IMR-90 (cell line): ENCODE results near the gene KRT8. TPM values are rescaled to one million over a fixed set of nuclear protein-coding genes. Genes with fewer than 3 reads are reported as not detected.
"Not testable (repeated sequence)": the region's sequence is repeated elsewhere in the genome, so short reads cannot be mapped to it uniquely, and the experiment has no call there.

ENCODE experiments used
- ATAC-seq: fragments of 200-7000 bp; cut with Tn5 transposase; 2 replicates; pipeline ENCODE4 v1.9.1; 2020; ENCODE audit warnings: low read depth, mild to moderate bottlenecking, moderate library complexity
- Bru-seq: library from RNA; stranded (reverse); fragments of 400-500 nt; gene quantifications from one replicate; lab custom pipeline; 2021; lab: Mats Ljungman, UMichigan
- BruChase-seq, 2 experiments: library from RNA; stranded (reverse); fragments of 400-500 nt; gene quantifications; one replicate each; lab custom pipeline; 2021; lab: Mats Ljungman, UMichigan
- BruUV-seq: library from RNA; stranded (reverse); fragments of 400-500 nt; replicated peaks from 2 replicates; lab custom pipeline; 2021; lab: Mats Ljungman, UMichigan
- CTCF ChIA-PET: fragments of 300-600 bp; formaldehyde crosslinking; extraction: SDS; loops from one replicate; lab custom pipeline; 2021; ENCODE audit warnings: antibody characterized with exemption; lab: Yijun Ruan, JAX
- POLR2A ChIA-PET: fragments of 300-600 bp; sonication (Branson Sonifier 250); formaldehyde crosslinking; loops from one replicate; lab custom pipeline; 2022; ENCODE audit warnings: antibody characterized with exemption; ENCODE audit not compliant: unreplicated experiment; lab: Charles Lee
- DNase-seq: peaks from one replicate; pipeline ENCODE4 v3.0.0; 2013
- H2AFZ ChIP-seq: replicated peaks from 2 replicates; pipeline ENCODE3; 2013; ENCODE audit warnings: low read length, mild to moderate bottlenecking; ENCODE audit not compliant: poor library complexity
- H2AK5ac ChIP-seq: 2 replicates; pipeline ENCODE4 v1.6.1; 2013; ENCODE audit warnings: low read depth, low read length, inconsistent platforms
- H2AK9ac ChIP-seq: replicated peaks from 2 replicates; pipeline ENCODE3; 2013; ENCODE audit warnings: mild to moderate bottlenecking, low read depth, low read length, moderate library complexity; ENCODE audit not compliant: poor library complexity
- H2BK120ac ChIP-seq: 2 replicates; pipeline ENCODE4 v1.6.1; 2013; ENCODE audit warnings: low read depth, low read length, inconsistent platforms
- H2BK15ac ChIP-seq: 3 replicates; pipeline ENCODE4 v1.6.1; 2013; ENCODE audit warnings: low read depth, low read length, inconsistent platforms
- H2BK20ac ChIP-seq: 2 replicates; pipeline ENCODE4 v1.6.1; 2013; ENCODE audit warnings: low read depth, mild to moderate bottlenecking, inconsistent platforms, low read length, moderate library complexity
- H2BK5ac ChIP-seq: 2 replicates; pipeline ENCODE4 v1.6.1; 2013; ENCODE audit warnings: mild to moderate bottlenecking, low read depth, low read length, inconsistent platforms; ENCODE audit not compliant: poor library complexity, severe bottlenecking
- H3K14ac ChIP-seq: replicated peaks from 2 replicates; pipeline ENCODE4 v1.6.1; 2013; ENCODE audit warnings: low read depth, low read length, inconsistent platforms
- H3K18ac ChIP-seq: 2 replicates; pipeline ENCODE4 v1.6.1; 2013; ENCODE audit warnings: low read depth, low read length, control low read depth
- H3K23ac ChIP-seq: 2 replicates; pipeline ENCODE4 v1.6.1; 2013; ENCODE audit warnings: low read depth, low read length, inconsistent platforms
- H3K27ac ChIP-seq: 2 replicates; pipeline ENCODE4 v1.5.1; 2013; ENCODE audit warnings: mild to moderate bottlenecking, control low read depth, low read length; ENCODE audit not compliant: insufficient read depth
- H3K27me3 ChIP-seq: 2 replicates; pipeline ENCODE4 v1.6.1; 2013; ENCODE audit warnings: low read length; ENCODE audit not compliant: control insufficient read depth, insufficient read depth
- H3K36me3 ChIP-seq: 2 replicates; pipeline ENCODE4 v1.6.1; 2013; ENCODE audit warnings: low read length, mixed read lengths; ENCODE audit not compliant: control insufficient read depth, insufficient read depth
- H3K4ac ChIP-seq: 2 replicates; pipeline ENCODE4 v1.6.1; 2013; ENCODE audit warnings: low read depth, low read length, inconsistent platforms
- H3K4me1 ChIP-seq: 2 replicates; pipeline ENCODE4 v1.6.1; 2013; ENCODE audit warnings: low read length, mixed read lengths; ENCODE audit not compliant: control insufficient read depth, insufficient read depth
- H3K4me2 ChIP-seq: 2 replicates; pipeline ENCODE4 v1.6.1; 2013; ENCODE audit warnings: low read depth, mild to moderate bottlenecking, control low read depth, low read length, moderate library complexity
- H3K4me3 ChIP-seq: 2 replicates; pipeline ENCODE4 v1.5.1; 2013; ENCODE audit warnings: low read depth, mild to moderate bottlenecking, control low read depth, low read length, moderate library complexity; ENCODE audit not compliant: insufficient read depth
- H3K56ac ChIP-seq: 2 replicates; pipeline ENCODE4 v1.6.1; 2013; ENCODE audit warnings: low read length, inconsistent platforms; ENCODE audit not compliant: insufficient read depth; ENCODE audit errors: extremely low read depth
- H3K79me1 ChIP-seq, 2 experiments: 2 replicates each; pipeline ENCODE4 v1.6.1; 2013; ENCODE audit warnings: low read length in 2 of 2, inconsistent platforms in 1 of 2, low read depth in 1 of 2
- H3K9ac ChIP-seq: 2 replicates; pipeline ENCODE4 v1.6.1; 2013; ENCODE audit warnings: low read depth, low read length, control low read depth
- H3K9me1 ChIP-seq: 2 replicates; pipeline ENCODE4 v1.6.1; 2013; ENCODE audit warnings: low read length, inconsistent platforms; ENCODE audit not compliant: insufficient read depth
- H3K9me3 ChIP-seq: 2 replicates; pipeline ENCODE4 v1.6.1; 2013; ENCODE audit warnings: low read length; ENCODE audit not compliant: control insufficient read depth, insufficient read depth
- H4K20me1 ChIP-seq: 2 replicates; pipeline ENCODE4 v1.6.1; 2013; ENCODE audit warnings: low read length, inconsistent platforms; ENCODE audit not compliant: insufficient read depth
- H4K5ac ChIP-seq: 2 replicates; pipeline ENCODE4 v1.6.1; 2013; ENCODE audit warnings: mild to moderate bottlenecking, low read depth, low read length, control low read depth
- H4K8ac ChIP-seq, 2 experiments: 2 replicates each; pipeline ENCODE4 v1.6.1; 2013; ENCODE audit warnings: low read depth in 2 of 2, low read length in 2 of 2, control low read depth in 1 of 2, inconsistent platforms in 1 of 2
- H4K91ac ChIP-seq: 2 replicates; pipeline ENCODE4 v1.6.1; 2013; ENCODE audit warnings: low read depth, low read length, inconsistent platforms; ENCODE audit not compliant: insufficient read depth
- RAD21 ChIP-seq: IDR thresholded peaks from 2 replicates; pipeline ENCODE4 v1.6.1; 2012; ENCODE audit warnings: low read length, improper control_type of control experiment
- WGBS, 2 experiments: methylation state at CpG; one replicate each; pipeline versions ENCODE4 v1.1.5 to v1.1.7; 2013; ENCODE audit warnings: missing lambda C conversion rate in 2 of 2; ENCODE audit not compliant: insufficient read length in 1 of 2; ENCODE audit errors: extremely low coverage in 2 of 2; 5-methylcytosine and 5-hydroxymethylcytosine counted together
- dilution Hi-C: fragments of 300-500 bp; cut with HindIII; formaldehyde crosslinking; loops from one replicate; pipeline ENCODE4 v1.14.3; 2018; ENCODE audit warnings: low sequenced_read_pairs; ENCODE audit not compliant: unreplicated experiment
- in situ Hi-C: fragments of 300-500 bp; cut with MboI; formaldehyde crosslinking; loops from 3 replicates; pipeline ENCODE4 v1.14.3; 2019; ENCODE audit warnings: low sequenced_read_pairs, inconsistent platforms, mixed read lengths
- intact Hi-C: fragments of 100-400 bp; cut with micrococcal nuclease; formaldehyde crosslinking; loops from 2 replicates; pipeline ENCODE4 v1.10.0; 2022
- long read RNA-seq: library from polyadenylated mRNA; unstranded; transcript quantifications from one replicate; pipeline ENCODE4 v2.0.0, GENCODE V29; 2021; ENCODE audit not compliant: unreplicated experiment
- polyA plus RNA-seq, 3 experiments: library from polyadenylated mRNA; depleted of rRNA; stranded (reverse); fragments of >200 nt; gene quantifications; 2 replicates each; pipeline ENCODE4 v1.2.3, GENCODE V29; 2012; ENCODE audit warnings: low replicate concordance in 1 of 3
- total RNA-seq: library from RNA; depleted of rRNA; stranded (reverse); fragments of >200 nt; gene quantifications from 2 replicates; pipeline ENCODE4 v1.2.3, GENCODE V29; 2012; rRNA removed

The KRT8 gene
- 10.9 and 14.2 TPM in 2 replicates for total RNA-seq
- 38.6 and 39.3 TPM in 2 replicates for polyA plus RNA-seq (2012; rRNA removed)
- 30.9 and 49.3 TPM in 2 replicates for polyA plus RNA-seq (2012; cell fraction: cytosol; rRNA removed)
- polyA plus RNA-seq (2012; cell fraction: nucleus; rRNA removed; ENCODE audit: low replicate concordance): 26.9 and 31.3 TPM in 2 replicates
- Bru-seq, nascent RNA: percentile 56 among the genes with signal in this experiment
- percentile 64 among the genes with signal in this experiment for BruChase-seq, experiment 1, labeled RNA remaining after a 6-hour chase
- percentile 55 among the genes with signal in this experiment for BruChase-seq, experiment 2, labeled RNA remaining after a 2-hour chase
- long read RNA-seq, transcript KRT8-216 (9 exons, 2,126 nt): major isoform, 5 of 27 reads
- long read RNA-seq, partial matches to known transcripts: 4 of 27 reads
- long read RNA-seq, other reads (novel, unspliced or antisense): 15 of 27 reads

DNA sequence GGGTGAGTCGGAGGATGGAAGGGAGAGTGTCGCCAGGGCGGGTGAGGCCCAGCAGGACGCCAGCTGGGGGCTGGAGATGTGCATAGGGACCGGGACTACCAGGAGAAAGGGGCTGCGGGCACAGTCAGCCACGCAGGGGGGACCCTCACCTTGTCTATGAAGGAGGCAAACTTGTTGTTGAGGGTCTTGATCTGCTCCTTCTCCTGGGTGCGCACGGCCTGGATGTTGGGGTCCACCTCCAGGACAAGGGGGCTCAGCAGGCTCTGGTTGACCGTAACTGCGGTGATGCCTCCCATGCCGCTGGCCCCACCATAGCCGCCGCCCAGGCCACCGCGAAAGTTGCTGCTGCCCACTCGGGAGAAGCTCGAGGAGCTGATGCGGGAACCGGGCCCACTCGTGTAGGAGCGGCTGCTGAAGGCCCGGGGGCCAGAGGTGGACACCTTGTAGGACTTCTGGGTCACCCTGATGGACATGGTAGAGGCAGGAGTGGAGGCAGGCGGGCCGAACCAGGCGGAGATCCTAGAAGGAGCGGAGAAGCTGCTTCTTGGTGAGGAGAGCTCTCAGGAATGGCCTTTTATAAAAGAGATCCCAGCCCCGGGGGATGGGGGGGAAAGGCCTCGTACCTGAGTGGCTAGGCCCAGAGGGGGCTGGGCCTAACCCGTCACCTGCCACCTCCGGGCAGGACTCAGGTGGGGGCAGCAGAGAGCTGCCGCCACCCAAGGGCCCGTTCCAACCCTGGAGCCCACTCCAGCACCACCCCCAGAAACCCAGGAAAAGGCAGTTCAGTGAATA lies at the start of gene KRT8:
KRT8 (minus strand) TSS at position 568 of the 792 bp plus-strand sequence; CDS start at position 473, 95 bp downstream.
- H3K27ac ChIP-seq: peak within 1 kb of the TSS; percentile 37; the same call in 1 of the 2 replicates
- H3K23ac ChIP-seq, dilution Hi-C loops, H3K9me1 ChIP-seq, H3K27me3 ChIP-seq, H2BK5ac ChIP-seq, H3K4me3 ChIP-seq, H2AK5ac ChIP-seq, H3K79me1 ChIP-seq, H3K4me2 ChIP-seq, H3K14ac ChIP-seq, ATAC-seq, H3K9me3 ChIP-seq, intact Hi-C loops, CTCF ChIA-PET, H4K20me1 ChIP-seq, H2BK20ac ChIP-seq, BruUV-seq, POLR2A ChIA-PET, DNase-seq, H3K36me3 ChIP-seq, H3K56ac ChIP-seq, in situ Hi-C loops: not testable (repeated sequence)
- peak within 1 kb of the TSS; percentile 14; the same call in 1 of the 2 replicates for H3K9ac ChIP-seq
- H3K4me1 ChIP-seq: peaks cover 15% of the 10 kb centered on the region
- TF ChIP-seq RAD21: peak; percentile 3; the same call in 1 of the 2 replicates
- peak within 1 kb of the TSS; percentile 49; the same call in 1 of the 2 replicates for H4K91ac ChIP-seq
- H2BK120ac ChIP-seq: peak within 1 kb of the TSS; percentile 53
- peak within 1 kb of the TSS; percentile 4; the same call in 1 of the 3 replicates for H2BK15ac ChIP-seq
- 72% methylated on average over 7 of the region's 33 CpGs; no CpG with 5 or more reads in 1 of the 2 experiments for WGBS, 2 experiments
- H3K4ac ChIP-seq: peak within 1 kb of the TSS; percentile 24
- H2AK9ac ChIP-seq: peak within 1 kb of the TSS; percentile 11
- peak within 1 kb of the TSS; percentile 47; the same call in 1 of the 2 replicates for H3K18ac ChIP-seq
- peak within 1 kb of the TSS; percentile 52 to 87 for H4K8ac ChIP-seq
- peak within 1 kb of the TSS; percentile 54 for H2AFZ ChIP-seq
- H4K5ac ChIP-seq: peak within 1 kb of the TSS; percentile 29; the same call in 1 of the 2 replicates
